NCI-H1417 treated with DMSO at 0.1 percent for 48 hours (cell line): ENCODE measurements around the gene ARID1B.
A peak's percentile ranks its signal among the peaks of the same experiment; 100 is the strongest.

Experiments used
- DNase-seq: peaks from one replicate; lab custom pipeline; 2025; lab: John Stamatoyannopoulos, UW

Gene ARID1B

DNA sequence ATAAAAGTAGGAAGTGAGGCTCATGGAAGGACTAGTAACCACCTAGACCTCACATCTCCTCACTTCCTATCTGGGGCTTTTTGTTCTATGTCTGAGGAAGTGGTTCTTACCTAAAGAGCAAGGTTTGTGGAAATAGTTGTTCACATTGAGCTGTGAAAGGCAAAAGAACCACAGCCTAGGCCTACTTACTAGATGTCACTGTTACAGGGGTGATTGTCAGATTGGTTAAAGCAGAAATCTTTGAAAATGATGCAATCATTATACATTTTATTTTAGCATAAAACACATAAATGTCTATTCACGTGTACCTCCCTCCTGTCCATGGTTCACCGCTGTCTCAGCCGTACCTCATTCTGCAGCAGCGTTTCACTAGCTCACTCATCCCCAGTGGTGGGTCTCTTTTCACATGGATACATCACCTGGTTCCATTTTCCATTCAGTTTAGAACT is 277.4 kb downstream of the ARID1B start:
- no peak for DNase-seq

- no peak for DNase-seq
Measured at GRCh38 chr6:157055863-157056262, 278.7 kb downstream of the ARID1B start.

- no peak for DNase-seq
Measured at GRCh38 chr6:157056275-157056674, 279.1 kb downstream of the ARID1B start.

DNA sequence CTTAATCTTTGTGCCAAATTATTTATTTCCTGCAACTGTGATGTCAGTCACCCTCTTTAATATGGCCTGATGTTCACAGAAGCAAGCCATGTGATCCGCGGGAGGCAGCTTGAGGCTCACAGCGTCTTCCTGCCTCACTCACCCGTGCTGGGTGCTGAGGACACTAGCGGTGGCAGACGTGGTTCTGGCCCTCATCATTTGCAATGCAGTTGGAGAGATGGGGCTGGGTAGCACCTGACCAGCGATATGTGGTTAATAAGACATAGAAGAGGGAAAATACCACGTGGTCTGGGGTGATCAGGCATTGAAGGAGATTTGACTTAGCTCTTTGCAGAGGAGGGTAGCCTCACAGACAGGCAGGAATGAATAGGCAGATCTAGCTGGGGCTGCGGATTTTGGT is 281.4 kb downstream of the ARID1B start:
- no peak for DNase-seq

GRCh38 chr6:157059781-157060180 is 282.6 kb downstream of the ARID1B start:
- no peak for DNase-seq

DNA sequence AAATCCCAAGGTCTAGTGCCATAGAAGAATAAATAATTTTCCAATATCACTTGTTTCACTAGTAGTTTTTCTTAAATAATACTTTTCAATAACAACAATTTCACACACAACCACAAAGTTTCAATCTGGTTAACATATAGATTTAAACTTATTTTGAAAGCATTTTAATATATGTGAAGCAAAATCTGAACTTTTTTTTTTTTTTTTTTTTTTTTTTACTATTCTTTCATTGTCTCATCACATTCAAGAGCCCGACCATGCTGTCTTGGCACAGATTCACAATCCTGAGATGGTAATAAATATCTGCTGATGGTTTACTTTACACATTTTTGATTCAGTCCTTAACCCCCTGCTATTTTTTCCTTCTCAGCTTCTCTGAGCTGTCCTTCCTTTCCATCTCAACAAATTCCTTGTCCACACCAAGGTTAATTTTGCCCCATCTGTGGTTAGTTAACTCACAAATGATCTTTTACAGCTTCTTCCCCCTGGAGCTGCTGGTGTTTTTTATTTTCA is 283.3 kb downstream of the ARID1B start:
- DNase-seq = no peak

GRCh38 chr6:157061770-157062594 is 284.8 kb downstream of the ARID1B start:
- DNase-seq = no peak

DNA sequence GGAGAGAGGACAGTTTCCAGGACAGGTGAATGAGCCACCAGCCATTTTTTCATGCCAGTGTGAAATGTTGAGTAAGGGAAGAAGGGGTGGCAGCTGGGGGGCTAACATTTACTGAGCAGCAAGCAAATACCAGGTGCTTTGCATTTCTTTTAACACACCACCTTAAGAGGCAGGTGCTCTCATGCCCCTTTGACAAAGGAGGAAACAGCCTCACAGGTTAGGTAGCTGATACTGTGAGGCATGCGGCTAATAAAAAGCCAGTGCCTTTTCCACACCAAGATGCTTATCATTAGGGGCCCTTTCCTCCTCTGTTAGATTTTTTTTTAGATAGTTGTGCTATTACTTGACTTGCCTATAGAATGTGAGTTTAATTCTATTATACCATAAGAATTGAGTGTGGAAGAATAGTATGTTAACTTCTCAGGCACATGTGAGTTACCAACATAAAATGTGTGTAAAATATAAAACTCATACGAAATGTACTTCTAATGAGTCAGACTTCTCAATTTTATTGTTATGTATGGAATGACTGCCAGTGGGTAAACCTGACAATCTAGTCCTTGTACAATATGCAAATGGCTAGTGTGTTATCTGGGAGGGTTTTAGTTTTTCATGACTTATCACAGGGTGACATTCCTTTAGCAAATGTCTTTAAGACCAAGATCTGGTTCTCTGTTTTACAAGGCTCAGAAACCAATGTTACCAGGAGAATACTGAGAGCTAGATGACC is 286.2 kb downstream of the ARID1B start:
- DNase-seq = peak; percentile 42

DNA sequence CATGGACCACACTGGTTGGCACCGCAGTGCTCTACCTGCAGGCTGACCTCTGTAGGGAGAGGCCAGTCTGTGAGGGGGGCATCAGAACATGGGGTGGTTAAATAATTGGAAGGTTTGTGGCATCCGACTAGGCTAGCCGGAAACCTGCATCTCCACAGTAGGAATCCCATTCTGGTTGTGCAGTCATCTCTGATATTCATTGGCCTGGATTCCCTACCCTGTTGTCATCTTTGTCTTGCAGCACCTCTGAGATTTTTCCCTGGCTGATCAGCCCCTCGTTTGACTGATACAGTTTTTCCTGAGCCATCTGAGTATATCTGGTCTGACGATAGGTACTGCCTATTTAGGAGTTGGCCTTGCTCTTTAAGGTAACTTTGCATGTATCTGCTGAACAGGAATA is 286.7 kb downstream of the ARID1B start:
- no peak for DNase-seq

DNA sequence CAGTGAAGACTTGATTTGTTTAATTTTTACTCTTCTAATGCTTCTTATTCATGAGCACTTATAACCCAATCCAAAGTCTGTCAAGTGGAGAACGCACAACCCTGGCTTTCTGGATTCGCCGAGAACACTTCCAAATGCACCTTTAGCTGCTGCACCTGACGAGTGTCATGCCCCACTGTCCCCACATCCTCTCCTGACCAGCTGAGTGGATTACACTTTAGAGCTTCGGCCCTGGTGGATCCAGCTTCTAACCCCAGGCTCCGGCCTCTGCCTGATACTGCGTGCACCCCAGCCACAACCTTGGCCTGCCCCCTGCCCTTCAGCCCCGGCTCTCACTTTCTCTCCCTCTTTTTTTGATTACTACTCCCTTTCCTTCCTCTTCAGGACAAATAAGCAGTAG is 287.3 kb downstream of the ARID1B start:
- no peak for DNase-seq

DNA sequence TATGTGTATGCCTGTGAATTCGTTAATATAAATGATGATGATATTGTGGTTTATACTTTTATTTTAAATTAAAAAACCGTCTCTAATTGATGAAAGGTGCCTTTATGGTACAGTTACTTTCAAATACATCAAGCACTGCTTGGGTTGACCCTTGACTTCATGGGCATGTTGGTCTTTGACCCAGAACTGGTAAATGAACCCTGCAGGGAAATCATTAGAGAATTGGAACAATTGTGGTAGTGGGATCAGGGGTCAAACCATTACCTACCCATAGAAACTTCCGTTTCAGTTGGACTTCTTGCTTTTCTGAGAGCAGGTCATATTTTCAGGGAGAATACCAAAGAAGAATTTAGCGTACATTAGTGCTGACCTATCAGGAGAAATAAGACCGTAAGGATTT is 288.2 kb downstream of the ARID1B start:
- no peak for DNase-seq

GRCh38 chr6:157066781-157067491 is 289.8 kb downstream of the ARID1B start:
- DNase-seq = no peak

DNA sequence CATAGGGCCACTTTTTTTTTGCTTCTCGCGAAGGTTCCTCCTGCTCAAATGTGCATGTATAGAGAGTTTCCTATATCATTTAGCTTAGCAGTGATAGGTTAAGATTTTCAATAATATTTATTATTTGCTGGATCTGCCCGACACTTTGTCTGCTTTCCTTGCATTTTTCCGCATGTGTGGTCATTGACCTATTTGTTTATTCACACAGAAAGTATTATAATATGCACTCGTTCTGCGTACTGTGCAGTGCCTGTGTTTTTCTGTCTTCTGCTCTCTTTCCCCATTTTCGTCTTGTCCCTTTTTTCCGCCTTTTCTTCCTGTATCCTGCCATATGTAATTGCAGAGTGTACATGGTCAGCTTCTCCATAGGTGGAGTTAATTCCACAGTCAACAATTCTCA is 290.3 kb downstream of the ARID1B start:
- DNase-seq = no peak

DNA sequence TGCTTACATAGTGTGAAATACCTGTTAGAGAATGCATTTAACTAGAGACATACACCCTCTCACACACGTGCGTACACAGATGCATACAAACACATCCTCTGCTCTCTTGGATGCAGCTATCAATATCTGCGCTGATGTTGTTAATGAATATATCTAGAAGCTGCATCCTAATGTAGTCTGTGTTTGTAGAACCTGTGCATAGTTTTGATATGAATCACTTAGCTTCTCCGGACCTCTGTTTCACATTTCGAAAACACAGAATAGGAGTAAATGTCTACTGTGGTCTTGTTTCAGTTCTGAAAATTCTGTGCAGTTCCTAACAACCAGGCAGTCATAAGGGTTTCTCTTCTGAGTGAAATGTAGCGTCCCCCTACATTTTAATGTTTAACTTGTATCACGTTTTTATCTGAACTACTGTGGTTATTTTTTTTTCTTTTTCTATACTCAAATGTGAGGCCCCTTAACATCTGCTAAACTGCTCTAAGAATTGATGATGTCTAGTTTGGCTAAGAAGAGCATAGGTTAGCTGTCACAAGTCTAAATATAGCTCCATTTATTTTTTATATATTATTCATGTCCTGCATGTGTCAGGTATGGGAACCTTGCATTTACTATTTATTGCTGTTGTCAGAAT is 291.6 kb downstream of the ARID1B start:
- DNase-seq = no peak

DNA sequence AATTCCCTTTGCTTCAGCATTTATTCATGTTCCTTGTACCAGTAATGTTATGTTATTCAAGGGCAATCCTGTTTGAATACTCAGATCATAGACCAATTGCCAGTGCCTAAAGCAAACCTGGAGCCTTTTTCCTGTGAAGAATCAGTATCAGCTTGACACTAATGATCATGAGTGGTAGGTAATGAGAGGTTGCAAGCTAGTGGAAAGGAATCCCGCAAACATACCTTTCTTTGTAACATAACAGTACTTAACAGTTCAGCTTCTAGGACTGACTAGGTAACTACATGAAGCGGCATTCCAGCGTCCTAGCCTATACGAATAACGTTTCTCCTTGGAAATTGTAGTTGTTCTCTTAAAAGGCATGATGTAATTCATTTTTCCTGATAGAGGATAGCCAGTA is 292.4 kb downstream of the ARID1B start:
- no peak for DNase-seq

DNA sequence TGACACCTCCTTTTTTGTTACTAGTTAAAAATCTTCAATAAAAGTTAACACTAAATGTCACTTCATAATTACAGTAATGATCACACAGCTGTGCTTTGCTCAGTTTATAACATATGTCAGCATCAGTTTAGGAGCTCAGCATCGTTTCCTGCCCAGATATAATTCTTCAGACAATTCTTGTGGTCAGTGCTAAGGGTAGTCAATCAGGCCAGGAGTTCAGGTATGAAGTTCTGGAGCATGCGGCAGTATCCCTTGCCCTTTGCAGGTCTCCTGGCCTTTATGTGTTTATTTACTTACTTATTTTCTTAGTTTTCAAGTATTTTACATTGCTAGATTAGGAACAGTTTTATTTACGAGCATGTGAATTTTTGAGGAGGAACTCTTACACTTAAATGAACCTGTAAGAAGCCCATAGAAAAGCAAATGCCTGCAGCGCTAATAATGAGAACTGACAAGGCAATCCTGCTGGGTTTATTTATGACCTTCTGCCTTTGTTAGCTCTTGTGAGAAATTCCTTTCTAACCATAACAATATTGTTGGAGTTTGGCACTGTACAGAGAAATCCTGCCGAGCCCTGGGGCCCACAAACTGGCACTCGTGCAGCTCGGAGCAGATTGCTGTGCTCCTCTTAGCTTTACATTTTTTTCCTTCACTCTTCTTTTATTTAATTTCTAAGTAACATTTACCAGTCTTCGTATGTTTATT is 293.4 kb downstream of the ARID1B start:
- peak; percentile 36 for DNase-seq

- DNase-seq = no peak
Measured at GRCh38 chr6:157072128-157072527, 294.9 kb downstream of the ARID1B start.

GRCh38 chr6:157073596-157073995 is 296.4 kb downstream of the ARID1B start:
- no peak for DNase-seq

DNA sequence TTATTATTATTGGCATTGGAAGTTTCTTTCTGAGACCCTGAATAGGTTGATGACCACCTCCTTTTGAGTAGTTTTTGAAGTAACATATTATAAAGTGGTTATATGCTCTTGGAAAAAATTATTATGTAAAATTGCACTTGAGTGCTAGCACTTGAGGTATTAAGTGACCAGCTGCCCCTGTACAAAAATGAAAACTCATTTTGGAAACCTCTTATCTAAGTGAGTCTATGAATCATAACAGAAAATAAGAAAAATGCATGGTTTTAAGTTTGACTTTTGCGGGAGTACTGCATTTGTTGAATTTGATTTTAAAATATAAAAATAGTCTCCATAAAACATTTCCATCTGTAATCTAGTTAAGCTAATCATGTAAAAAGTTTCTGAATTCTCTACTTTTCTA is 297.8 kb downstream of the ARID1B start:
- no peak for DNase-seq

DNA sequence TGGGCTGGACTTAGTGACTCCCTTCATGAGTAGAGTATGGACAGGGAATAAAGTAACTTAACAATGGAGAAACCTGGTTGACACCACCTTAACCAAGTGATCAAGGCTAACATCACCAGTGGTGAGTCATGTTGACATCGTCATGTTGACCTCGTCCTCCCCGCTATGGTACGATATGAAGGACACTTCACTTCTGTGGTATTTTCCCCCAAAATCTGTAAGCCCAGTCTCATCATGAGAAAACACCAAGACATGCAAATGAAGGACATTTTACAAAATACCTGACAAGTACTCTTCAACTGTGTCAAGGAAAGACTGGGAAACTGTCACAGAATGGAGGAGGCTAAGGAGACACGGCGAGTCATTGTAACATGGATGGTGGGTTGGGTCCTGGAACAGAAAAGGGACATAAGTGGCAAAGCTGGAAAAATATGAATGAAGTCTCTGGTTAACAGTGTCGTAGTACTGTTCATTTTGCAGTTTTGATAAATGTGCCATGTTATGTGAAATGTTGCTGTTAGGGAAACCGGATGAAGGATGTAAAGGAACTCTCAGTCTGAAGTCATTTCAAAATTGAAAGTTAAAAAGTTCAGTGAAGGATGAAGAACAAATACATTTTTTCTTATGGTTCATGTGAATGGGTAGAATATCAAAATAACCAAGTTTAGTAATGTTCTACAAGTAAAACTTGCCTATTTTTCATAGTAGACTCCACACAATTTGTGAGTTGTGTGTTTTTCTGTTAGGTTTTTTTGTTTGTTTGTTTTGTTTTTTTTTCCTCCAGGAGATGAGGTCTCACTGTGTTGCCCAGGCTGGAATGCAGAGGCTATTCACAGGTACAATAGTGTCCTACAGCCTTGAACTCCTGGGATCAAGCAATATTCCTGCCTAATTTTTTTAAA is 298.6 kb downstream of the ARID1B start:
- no peak for DNase-seq
